HG02981 (cell line): Measurements from ENCODE around the gene MYEOV.

Experiments used
- ATAC-seq: cut with Tn5 transposase; IDR thresholded peaks from one replicate; pipeline ENCODE4 v1.9.1; 2021; ENCODE audit warnings: mild to moderate bottlenecking, moderate library complexity; ENCODE audit not compliant: unreplicated experiment

Gene MYEOV

GRCh38 chr11:69301081-69301454 lies 7.1 kb downstream of the MYEOV start:
- no peak for ATAC-seq

GRCh38 chr11:69301455-69302401 lies 7.8 kb downstream of the MYEOV start:
- no peak for ATAC-seq

DNA sequence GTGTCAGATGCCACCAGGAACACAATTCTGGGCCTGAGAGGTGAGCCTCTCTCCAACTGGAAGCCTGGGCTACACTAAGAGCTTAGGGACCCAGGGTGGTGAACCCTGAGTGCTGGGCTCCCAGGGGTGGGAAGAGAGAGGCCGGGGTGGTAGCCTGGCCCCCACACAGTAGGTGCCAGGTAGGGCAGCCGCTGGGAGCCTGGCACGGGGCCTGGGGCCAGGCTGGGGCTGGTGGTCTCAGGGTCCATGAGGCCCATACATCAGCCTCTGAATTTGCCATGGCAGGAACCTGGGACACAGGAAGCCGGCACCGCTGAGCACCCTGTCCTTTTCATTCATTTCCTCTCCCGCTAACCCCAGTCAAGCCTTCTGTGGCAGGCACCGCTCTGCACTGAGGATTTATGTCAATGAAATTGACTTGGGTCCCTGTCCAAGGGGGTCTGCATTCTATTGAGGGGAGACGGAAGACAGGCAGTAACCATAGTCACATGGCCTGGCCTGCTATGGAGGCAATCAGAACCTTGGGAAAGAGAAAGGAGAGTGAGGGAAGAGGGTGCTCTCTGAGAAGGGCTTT lies 8.6 kb downstream of the MYEOV start:
- ATAC-seq: no peak

- ATAC-seq: no peak
These were observed 9.5 kb downstream of the MYEOV start for GRCh38 chr11:69303427-69303826.

DNA sequence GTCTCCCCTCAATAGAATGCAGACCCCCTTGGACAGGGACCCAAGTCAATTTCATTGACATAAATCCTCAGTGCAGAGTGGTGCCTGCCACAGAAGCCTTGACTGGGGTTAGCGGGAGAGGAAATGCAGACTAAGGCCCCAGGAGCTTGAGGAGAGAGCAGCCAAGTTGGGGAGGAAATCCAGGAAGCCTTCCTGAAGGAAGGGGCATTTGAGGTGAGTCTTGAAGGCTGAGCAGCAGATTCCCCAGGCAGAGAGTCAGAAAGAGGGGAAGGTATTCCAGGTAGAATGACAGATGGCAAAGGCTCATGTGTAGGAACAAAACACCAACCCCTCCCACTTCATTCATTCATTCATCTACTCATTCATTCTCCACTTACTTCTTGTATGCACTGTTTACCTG lies 10.3 kb downstream of the MYEOV start:
- ATAC-seq: no peak

DNA sequence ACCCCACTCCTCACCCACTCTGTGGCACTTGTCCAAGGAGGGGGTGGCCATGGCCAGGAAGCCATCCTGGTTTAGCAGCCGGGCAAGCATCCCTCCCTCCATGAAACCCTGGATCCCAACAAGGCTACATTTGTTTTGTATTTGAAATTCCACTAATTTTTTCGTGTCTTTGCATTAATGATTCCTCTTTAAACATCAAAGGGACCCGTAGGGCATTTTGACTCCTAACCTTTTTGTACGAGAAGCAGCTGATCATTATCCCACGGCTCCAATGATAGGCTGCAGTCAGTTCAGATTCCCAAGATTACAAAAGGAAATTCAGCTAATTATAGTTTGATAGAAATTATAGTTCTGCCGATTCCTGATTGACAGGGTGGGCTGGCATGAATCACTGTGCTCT lies 10.7 kb downstream of the MYEOV start:
- no peak for ATAC-seq

DNA sequence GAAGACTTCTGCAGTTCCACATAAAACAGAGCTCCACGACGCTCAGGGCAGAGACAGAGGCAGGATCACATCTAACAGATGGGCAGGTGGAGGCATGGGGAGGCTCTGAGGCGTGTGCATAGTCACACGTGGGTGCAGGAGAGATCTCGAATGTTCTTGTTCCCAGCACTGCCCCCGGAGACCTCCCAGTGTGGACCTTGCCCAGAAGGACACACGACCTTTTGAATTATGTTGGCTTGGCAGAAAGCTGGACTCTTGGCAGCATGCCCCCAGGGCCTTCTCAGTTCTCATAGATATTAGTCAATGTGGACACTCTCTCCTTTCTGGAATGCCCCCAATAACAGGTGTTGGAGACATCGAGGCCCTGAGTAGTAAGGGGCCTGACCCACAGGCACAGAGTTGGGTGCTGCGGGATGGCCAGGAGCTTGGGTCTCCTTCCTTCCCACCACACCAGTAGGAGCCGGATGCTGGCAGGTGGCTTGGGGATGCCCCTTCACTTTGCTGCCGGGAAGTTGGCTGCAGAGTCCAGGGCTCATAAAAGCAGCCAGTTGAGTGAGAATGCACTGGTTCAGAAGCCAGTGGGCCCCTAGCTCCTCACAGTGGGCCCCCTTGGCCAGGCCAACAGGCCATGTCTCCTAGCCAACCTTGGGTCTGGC lies 12.1 kb downstream of the MYEOV start:
- no peak for ATAC-seq

- ATAC-seq: no peak
These were observed 12.9 kb downstream of the MYEOV start for GRCh38 chr11:69306821-69307220.

GRCh38 chr11:69307421-69307820 lies 13.5 kb downstream of the MYEOV start:
- ATAC-seq: no peak

GRCh38 chr11:69307871-69308431 lies 14.0 kb downstream of the MYEOV start:
- ATAC-seq: no peak

- no peak for ATAC-seq
These were observed 14.5 kb downstream of the MYEOV start for GRCh38 chr11:69308491-69308911.

- ATAC-seq: no peak
These were observed 15.1 kb downstream of the MYEOV start for GRCh38 chr11:69308936-69309615.

DNA sequence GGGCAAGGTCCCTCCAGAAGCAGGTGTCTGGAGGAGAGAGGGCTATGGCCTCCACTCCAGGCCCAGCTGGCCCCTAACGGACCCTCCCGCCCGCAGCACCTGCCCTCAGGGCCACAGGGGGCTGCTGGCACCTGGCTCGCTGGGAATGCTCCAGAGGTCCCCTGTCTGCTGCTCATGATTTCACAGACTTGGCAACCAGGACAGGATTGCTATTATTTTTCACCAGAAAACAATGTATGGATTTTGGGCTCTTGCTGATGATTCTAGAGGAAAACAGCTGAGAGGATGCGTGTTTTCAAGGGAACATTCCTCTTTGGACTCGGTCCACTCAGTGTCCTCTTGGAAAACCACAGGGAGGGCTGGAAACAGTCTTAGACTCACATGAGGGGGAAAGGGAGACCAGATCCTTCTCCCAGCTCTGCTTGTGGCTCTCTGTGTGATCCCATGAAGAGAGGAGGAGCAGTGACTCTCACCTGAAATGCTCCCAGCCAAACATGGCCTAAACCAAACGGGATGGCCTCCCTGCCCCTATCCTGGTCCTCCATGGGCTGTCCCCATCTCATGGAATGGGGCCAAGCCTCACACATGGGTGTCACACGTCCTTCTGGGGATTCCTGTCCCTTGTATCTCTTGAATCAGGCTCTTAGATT lies 15.8 kb downstream of the MYEOV start:
- no peak for ATAC-seq

- no peak for ATAC-seq
These were observed 16.4 kb downstream of the MYEOV start for GRCh38 chr11:69310351-69310750.

GRCh38 chr11:69310934-69311766 lies 17.2 kb downstream of the MYEOV start:
- no peak for ATAC-seq

GRCh38 chr11:69311767-69312385 lies 17.9 kb downstream of the MYEOV start:
- ATAC-seq: no peak

DNA sequence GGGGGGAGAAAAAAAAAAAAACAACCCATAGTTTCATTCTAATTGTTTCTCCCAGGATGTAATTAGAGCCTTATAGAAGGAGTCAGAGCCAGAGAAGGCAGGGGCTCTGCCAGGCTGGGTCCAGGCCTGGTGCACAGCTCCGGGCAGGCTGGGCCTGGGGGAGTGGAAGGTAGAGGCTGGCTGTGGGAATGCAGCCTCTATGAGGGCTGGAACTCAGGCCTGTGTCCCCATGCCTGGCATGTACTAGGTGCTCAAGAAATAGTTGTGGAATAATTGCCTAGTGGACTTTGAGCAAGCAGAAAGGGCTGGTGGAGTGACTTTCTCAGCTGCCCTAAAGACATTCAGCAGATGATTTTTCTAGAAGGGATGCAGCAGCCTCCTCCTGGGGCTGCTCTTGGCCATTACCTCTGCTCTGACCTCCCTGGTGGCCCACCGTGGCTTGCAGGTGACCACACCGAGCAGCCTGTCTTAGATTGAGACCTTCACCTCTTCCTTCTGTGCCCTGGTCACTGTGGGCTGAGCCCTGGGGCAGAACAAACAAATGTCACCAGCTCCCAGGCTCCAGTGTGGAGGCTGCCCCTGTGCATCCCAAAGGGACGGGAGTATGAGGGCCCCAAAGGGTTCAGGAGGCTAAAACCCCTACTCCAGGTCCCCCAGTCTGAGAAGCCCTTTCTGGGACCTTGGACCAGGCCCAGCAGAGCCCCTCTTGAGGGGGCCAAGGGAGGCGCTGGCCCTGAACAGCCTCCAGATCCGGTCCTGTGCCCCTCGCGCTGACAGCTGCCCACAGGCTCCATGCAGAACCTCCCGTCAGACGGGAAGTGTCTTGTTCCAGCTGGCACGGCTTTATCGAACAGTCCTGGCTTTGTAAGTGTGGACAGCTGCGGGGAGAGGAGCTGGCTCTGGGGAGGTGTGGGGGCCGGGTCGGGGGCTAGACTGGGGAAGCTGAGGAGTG lies 18.8 kb downstream of the MYEOV start:
- no peak for ATAC-seq

- ATAC-seq: no peak
These were observed 20.0 kb downstream of the MYEOV start for GRCh38 chr11:69313992-69314391.
